ENCODE data around the gene FITM1.

- TF ChIP-seq, protein P1, sequence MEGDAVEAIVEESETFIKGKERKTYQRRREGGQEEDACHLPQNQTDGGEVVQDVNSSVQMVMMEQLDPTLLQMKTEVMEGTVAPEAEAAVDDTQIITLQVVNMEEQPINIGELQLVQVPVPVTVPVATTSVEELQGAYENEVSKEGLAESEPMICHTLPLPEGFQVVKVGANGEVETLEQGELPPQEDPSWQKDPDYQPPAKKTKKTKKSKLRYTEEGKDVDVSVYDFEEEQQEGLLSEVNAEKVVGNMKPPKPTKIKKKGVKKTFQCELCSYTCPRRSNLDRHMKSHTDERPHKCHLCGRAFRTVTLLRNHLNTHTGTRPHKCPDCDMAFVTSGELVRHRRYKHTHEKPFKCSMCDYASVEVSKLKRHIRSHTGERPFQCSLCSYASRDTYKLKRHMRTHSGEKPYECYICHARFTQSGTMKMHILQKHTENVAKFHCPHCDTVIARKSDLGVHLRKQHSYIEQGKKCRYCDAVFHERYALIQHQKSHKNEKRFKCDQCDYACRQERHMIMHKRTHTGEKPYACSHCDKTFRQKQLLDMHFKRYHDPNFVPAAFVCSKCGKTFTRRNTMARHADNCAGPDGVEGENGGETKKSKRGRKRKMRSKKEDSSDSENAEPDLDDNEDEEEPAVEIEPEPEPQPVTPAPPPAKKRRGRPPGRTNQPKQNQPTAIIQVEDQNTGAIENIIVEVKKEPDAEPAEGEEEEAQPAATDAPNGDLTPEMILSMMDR (IDR thresholded peaks at IDR 0.05; ENCODE audit: low read length): no peak
- TF ChIP-seq EZH2 (optimal IDR thresholded peaks at IDR 0.05; ENCODE audit: low read depth, low read length): no peak
Measured at GRCh38 chr14:24083462-24083861, 47.0 kb upstream of the FITM1 start.
